K562 (cell line): Measurements from ENCODE around the gene FAM241B. TPM values are rescaled to one million over a fixed set of nuclear protein-coding genes. Genes with fewer than 3 reads are reported as not detected.

Experiments used
- BMI1 ChIP-seq: fragments of 150-350 bp; IDR thresholded peaks from 2 replicates; pipeline ENCODE4 v1.6.1; 2014; ENCODE audit warnings: low read length
- BRCA1 ChIP-seq, 2 experiments: fragments of 450-650 bp in 1 of 2; sonication (generic) in 1 of 2; formaldehyde crosslinking in 1 of 2; IDR thresholded peaks; 2 replicates each; pipeline versions ENCODE4 v1.5.0 to v1.6.1; 2017 to 2020; ENCODE audit warnings: mild to moderate bottlenecking in 1 of 2, missing genetic modification reagents in 1 of 2
- EP300 ChIP-seq: IDR thresholded peaks from 2 replicates; pipeline ENCODE4 v1.6.1; 2012; ENCODE audit warnings: low read length, improper control_type of control experiment
- HINFP ChIP-seq: fragments of 450-650 bp; conservative IDR thresholded peaks from 2 replicates; pipeline ENCODE4 v1.6.1; 2016; ENCODE audit warnings: missing genetic modification characterization, low read depth, mild to moderate bottlenecking, control low read depth, missing compliant biosample characterization
- HLTF ChIP-seq: fragments of 450-650 bp; IDR thresholded peaks from 2 replicates; pipeline ENCODE4 v1.6.1; 2016
- NCOA6 ChIP-seq: fragments of 450-650 bp; IDR thresholded peaks from 2 replicates; pipeline ENCODE4 v1.6.1; 2017; ENCODE audit warnings: mild to moderate bottlenecking
- NELFE ChIP-seq: IDR thresholded peaks from 2 replicates; pipeline ENCODE4 v1.6.1; 2011; ENCODE audit warnings: mild to moderate bottlenecking; ENCODE audit not compliant: insufficient read depth, insufficient read length
- PURB ChIP-seq: sonication (generic); formaldehyde crosslinking; IDR thresholded peaks from 2 replicates; pipeline ENCODE4 v1.9.0; 2021; ENCODE audit warnings: low read depth, mild to moderate bottlenecking, missing genetic modification reagents
- SRSF3 ChIP-seq: fragments of 200-400 bp; formaldehyde crosslinking; IDR thresholded peaks from 2 replicates; pipeline ENCODE4 v1.6.1; 2016; ENCODE audit warnings: mild to moderate bottlenecking, low read length, moderate library complexity; ENCODE audit not compliant: insufficient read depth
- TAF7 ChIP-seq: fragments of 450-650 bp; IDR thresholded peaks from 2 replicates; pipeline ENCODE4 v1.6.1; 2016; ENCODE audit warnings: missing genetic modification characterization, missing compliant biosample characterization
- TRIM24 ChIP-seq, 2 experiments: fragments of 450-650 bp; IDR thresholded peaks; 2 replicates each; pipeline ENCODE4 v1.6.1; 2016
- U2AF1 ChIP-seq: fragments of 200-400 bp; formaldehyde crosslinking; optimal IDR thresholded peaks from 2 replicates; pipeline ENCODE3; 2017; ENCODE audit warnings: mild to moderate bottlenecking, low read depth, low read length, moderate library complexity
- ZNF232 ChIP-seq: sonication (generic); formaldehyde crosslinking; IDR thresholded peaks from 2 replicates; pipeline ENCODE4 v1.8.0; 2022; ENCODE audit warnings: mild to moderate bottlenecking, missing genetic modification reagents
- ZNF79 ChIP-seq: fragments of 250-450 bp; sonication (Bioruptor Pico); IDR thresholded peaks from 2 replicates; pipeline ENCODE4 v1.4.0; 2020; ENCODE audit warnings: low read depth, mild to moderate bottlenecking, moderate library complexity
- polyA plus RNA-seq, 8 experiments: library from polyadenylated mRNA; depleted of rRNA in 4 of 8; stranded (reverse) in 5 of 8; unstranded in 3 of 8; fragments of >200 nt; fragmentation: Nextera tagmentation in 2 of 8; fragmentation: Illumina TruSeq in 1 of 8; extraction: Ambion mirVana in 2 of 8; extraction: Trizol in 1 of 8; gene quantifications; 2 replicates each; pipeline versions ENCODE4 v1.2.1 to v1.2.3, GENCODE V29; 2011 to 2014; ENCODE audit warnings: inconsistent platforms in 1 of 8, missing spikeins in 1 of 8
- total RNA-seq, 7 experiments: library from RNA; depleted of rRNA in 6 of 7; stranded (reverse); fragments of >200 nt in 6 of 7; fragmentation: Illumina TruSeq in 2 of 7; extraction: Trizol in 2 of 7; gene quantifications; 2 replicates each; pipeline versions ENCODE4 v1.2.1 to v1.2.3, GENCODE V29; 2011 to 2021; ENCODE audit warnings: low replicate concordance in 1 of 7
- TF ChIP-seq, protein P1 (sequence below): fragments of 150-350 bp; IDR thresholded peaks from 2 replicates; pipeline ENCODE4 v1.6.1; 2014; ENCODE audit warnings: low read depth, mild to moderate bottlenecking, low read length, borderline replicate concordance
- TF ChIP-seq, protein P2 (sequence below): sonication (generic); formaldehyde crosslinking; IDR thresholded peaks from 2 replicates; pipeline ENCODE4 v1.5.0; 2020; ENCODE audit warnings: missing genetic modification reagents
- TF ChIP-seq, protein P3 (sequence below): fragments of 450-650 bp; IDR thresholded peaks from 2 replicates; pipeline ENCODE4 v1.6.1; 2018; ENCODE audit warnings: mild to moderate bottlenecking, low read depth; ENCODE audit not compliant: partially characterized antibody
- TF ChIP-seq, protein P4 (sequence below): fragments of 250-450 bp; sonication (Bioruptor Pico); IDR thresholded peaks from 2 replicates; pipeline ENCODE4 v1.5.0; 2022; ENCODE audit warnings: mild to moderate bottlenecking

Gene FAM241B
- total and polyA plus RNA-seq, 9 of the 15 experiments (the other 6 are each of a cell fraction or from before 2014, with no cell fraction given) = 1.9 to 11.1 (median 3.0) TPM

DNA sequence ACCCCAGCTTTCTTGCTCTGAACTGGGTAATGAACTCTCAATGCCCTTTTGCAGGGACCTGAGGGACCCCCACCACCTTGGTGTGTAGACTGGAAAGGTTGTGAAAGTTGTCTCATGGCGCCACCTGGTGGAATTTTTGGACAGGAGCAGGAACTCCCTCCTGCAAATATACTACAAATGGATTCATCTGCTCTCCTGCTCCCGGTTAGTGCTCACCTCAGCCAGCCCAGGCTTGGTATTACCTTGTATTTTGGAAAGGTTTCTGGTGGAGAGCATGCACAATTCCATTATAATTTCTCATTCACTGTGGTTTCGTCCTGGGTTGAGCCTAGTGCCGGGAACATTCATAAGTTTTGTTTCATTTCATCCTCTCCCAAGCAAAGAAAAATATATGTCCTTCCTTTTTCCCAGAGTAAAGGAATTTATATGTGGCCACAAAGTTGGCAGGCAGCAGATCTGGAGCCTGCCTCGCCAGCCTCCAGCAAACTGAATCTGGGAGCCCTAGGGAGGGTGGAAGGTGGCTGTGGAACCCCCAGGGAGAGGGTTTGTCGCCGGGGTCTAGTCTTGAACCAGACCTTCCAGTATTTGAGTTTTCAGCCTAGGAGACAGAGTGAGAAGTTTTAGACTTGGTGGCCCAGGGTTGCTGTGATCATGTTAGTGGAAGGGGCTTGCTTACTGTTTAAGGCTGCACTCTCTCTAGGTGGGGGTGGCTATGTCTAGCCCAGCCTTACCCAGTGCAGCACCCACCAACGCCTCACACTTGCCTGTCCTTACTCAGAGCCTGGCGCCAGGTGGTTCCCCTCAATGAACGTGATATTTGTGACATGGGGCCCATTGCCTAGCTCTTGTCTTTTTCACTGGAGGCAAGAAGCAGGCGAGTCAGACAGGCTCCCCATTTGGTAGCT lies 9.5 kb downstream of the FAM241B start (continued):
- TF ChIP-seq, protein P1, sequence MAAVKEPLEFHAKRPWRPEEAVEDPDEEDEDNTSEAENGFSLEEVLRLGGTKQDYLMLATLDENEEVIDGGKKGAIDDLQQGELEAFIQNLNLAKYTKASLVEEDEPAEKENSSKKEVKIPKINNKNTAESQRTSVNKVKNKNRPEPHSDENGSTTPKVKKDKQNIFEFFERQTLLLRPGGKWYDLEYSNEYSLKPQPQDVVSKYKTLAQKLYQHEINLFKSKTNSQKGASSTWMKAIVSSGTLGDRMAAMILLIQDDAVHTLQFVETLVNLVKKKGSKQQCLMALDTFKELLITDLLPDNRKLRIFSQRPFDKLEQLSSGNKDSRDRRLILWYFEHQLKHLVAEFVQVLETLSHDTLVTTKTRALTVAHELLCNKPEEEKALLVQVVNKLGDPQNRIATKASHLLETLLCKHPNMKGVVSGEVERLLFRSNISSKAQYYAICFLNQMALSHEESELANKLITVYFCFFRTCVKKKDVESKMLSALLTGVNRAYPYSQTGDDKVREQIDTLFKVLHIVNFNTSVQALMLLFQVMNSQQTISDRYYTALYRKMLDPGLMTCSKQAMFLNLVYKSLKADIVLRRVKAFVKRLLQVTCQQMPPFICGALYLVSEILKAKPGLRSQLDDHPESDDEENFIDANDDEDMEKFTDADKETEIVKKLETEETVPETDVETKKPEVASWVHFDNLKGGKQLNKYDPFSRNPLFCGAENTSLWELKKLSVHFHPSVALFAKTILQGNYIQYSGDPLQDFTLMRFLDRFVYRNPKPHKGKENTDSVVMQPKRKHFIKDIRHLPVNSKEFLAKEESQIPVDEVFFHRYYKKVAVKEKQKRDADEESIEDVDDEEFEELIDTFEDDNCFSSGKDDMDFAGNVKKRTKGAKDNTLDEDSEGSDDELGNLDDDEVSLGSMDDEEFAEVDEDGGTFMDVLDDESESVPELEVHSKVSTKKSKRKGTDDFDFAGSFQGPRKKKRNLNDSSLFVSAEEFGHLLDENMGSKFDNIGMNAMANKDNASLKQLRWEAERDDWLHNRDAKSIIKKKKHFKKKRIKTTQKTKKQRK = no peak
- TF ChIP-seq HLTF (no peak), NCOA6 (no peak), ZNF232 (CRISPR knock-in tag) (no peak), U2AF1 (no peak), EP300 (no peak), BRCA1 (IDR thresholded peaks at IDR 0.05) (no peak), BRCA1 (CRISPR knock-in tag; IDR thresholded peaks at IDR 0.05) (no peak), HINFP (tag) (no peak), SRSF3 (no peak), TAF7 (tag) (no peak), BMI1 (no peak), TRIM24 (IDR thresholded peaks at IDR 0.05) (no peak), NELFE (no peak), ZNF79 (CRISPR knock-in tag) (no peak), PURB (CRISPR knock-in tag) (no peak)
- TF ChIP-seq, protein P2, sequence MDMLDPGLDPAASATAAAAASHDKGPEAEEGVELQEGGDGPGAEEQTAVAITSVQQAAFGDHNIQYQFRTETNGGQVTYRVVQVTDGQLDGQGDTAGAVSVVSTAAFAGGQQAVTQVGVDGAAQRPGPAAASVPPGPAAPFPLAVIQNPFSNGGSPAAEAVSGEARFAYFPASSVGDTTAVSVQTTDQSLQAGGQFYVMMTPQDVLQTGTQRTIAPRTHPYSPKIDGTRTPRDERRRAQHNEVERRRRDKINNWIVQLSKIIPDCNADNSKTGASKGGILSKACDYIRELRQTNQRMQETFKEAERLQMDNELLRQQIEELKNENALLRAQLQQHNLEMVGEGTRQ (CRISPR knock-in tag) = no peak
- TF ChIP-seq, protein P3, sequence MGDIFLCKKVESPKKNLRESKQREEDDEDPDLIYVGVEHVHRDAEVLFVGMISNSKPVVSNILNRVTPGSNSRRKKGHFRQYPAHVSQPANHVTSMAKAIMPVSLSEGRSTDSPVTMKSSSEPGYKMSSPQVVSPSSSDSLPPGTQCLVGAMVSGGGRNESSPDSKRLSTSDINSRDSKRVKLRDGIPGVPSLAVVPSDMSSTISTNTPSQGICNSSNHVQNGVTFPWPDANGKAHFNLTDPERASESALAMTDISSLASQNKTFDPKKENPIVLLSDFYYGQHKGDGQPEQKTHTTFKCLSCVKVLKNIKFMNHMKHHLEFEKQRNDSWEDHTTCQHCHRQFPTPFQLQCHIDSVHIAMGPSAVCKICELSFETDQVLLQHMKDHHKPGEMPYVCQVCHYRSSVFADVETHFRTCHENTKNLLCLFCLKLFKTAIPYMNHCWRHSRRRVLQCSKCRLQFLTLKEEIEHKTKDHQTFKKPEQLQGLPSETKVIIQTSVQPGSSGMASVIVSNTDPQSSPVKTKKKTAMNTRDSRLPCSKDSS = no peak
- TF ChIP-seq, protein P4, sequence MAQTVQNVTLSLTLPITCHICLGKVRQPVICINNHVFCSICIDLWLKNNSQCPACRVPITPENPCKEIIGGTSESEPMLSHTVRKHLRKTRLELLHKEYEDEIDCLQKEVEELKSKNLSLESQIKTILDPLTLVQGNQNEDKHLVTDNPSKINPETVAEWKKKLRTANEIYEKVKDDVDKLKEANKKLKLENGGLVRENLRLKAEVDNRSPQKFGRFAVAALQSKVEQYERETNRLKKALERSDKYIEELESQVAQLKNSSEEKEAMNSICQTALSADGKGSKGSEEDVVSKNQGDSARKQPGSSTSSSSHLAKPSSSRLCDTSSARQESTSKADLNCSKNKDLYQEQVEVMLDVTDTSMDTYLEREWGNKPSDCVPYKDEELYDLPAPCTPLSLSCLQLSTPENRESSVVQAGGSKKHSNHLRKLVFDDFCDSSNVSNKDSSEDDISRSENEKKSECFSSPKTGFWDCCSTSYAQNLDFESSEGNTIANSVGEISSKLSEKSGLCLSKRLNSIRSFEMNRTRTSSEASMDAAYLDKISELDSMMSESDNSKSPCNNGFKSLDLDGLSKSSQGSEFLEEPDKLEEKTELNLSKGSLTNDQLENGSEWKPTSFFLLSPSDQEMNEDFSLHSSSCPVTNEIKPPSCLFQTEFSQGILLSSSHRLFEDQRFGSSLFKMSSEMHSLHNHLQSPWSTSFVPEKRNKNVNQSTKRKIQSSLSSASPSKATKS (CRISPR knock-in tag) = no peak
